VCaP (cell line): ENCODE measurements around the gene BMP7.
A peak's percentile ranks its signal among the peaks of the same experiment; 100 is the strongest.

Source experiments
- H3K27ac ChIP-seq: fragments of 450-650 bp; 2 replicates; pipeline ENCODE4 v1.5.1; 2017
- CTCF ChIP-seq: fragments of 450-650 bp; conservative IDR thresholded peaks from 2 replicates; pipeline ENCODE4 v1.5.1; 2017; ENCODE audit warnings: mild to moderate bottlenecking, moderate library complexity

The BMP7 gene

GRCh38 chr20:57270204-57270984 is 4.0 kb upstream of the BMP7 start:
- no peak for TF ChIP-seq CTCF
- no peak overlapping the region for H3K27ac ChIP-seq

GRCh38 chr20:57269148-57269984 is 2.9 kb upstream of the BMP7 start:
- no peak overlapping the region for H3K27ac ChIP-seq
- no peak for TF ChIP-seq CTCF

- no peak for TF ChIP-seq CTCF
- H3K27ac ChIP-seq, result no peak overlapping the region
Measured at GRCh38 chr20:57268399-57269076, 2.1 kb upstream of the BMP7 start.

- no peak for TF ChIP-seq CTCF
Measured at GRCh38 chr20:57267158-57267821, 849 bp upstream of the BMP7 start.

GRCh38 chr20:57265997-57266290 is 497 bp downstream of the BMP7 start:
- H3K27ac ChIP-seq, result peak overlapping the region; percentile 87
- no peak; the same call in 1 of the 2 replicates for TF ChIP-seq CTCF

More at GRCh38 chr20:57267158-57267821, 849 bp upstream of the BMP7 start:
- H3K27ac ChIP-seq, result no peak overlapping the region

- no peak for TF ChIP-seq CTCF
- peak overlapping the region; percentile 87 for H3K27ac ChIP-seq
Measured at GRCh38 chr20:57265336-57265996, 975 bp downstream of the BMP7 start.

- peak overlapping the region; percentile 87 for H3K27ac ChIP-seq
Measured at GRCh38 chr20:57264908-57265335, 1.5 kb downstream of the BMP7 start.
